Left lung (tissue), 10 donors: ENCODE data around the gene NEK8. TPM values are rescaled to one million over a fixed set of nuclear protein-coding genes. Genes with fewer than 3 reads are reported as not detected.

Experiments used
- ATAC-seq: fragments of 200-7000 bp; cut with Tn5 transposase; one replicate; pipeline ENCODE4 v1.9.1; 2020; ENCODE audit warnings: moderate library complexity
- DNase-seq, 4 donors: peaks; one replicate each; pipeline ENCODE4 v3.0.0-alpha.2; 2013 to 2020
- H3K27ac ChIP-seq, 2 donors: fragments of 200-600 bp; sonication (generic) in 1 of 2; one replicate each; pipeline versions ENCODE4 v1.5.0 to v1.8.0; 2020 to 2021
- H3K27me3 ChIP-seq, 2 donors: fragments of 200-600 bp; sonication (generic) in 1 of 2; one replicate each; pipeline versions ENCODE4 v1.5.0 to v1.8.0; 2020 to 2021
- H3K36me3 ChIP-seq, 2 donors: fragments of 200-600 bp; sonication (generic) in 1 of 2; one replicate each; pipeline versions ENCODE4 v1.5.0 to v1.8.0; 2020 to 2021
- H3K4me1 ChIP-seq, 2 donors: fragments of 200-600 bp; one replicate each; pipeline ENCODE4 v1.8.0; 2021
- H3K4me3 ChIP-seq, 2 donors: fragments of 200-600 bp; sonication (generic) in 1 of 2; one replicate each; pipeline versions ENCODE4 v1.5.0 to v1.8.0; 2020 to 2021; ENCODE audit warnings: mild to moderate bottlenecking in 1 of 2
- H3K9me3 ChIP-seq, 2 donors: fragments of 200-600 bp; sonication (generic) in 1 of 2; one replicate each; pipeline versions ENCODE4 v1.5.0 to v1.8.0; 2020 to 2021
- CTCF ChIP-seq, 2 donors: fragments of 200-600 bp; sonication (generic) in 1 of 2; IDR thresholded peaks; one replicate each; pipeline versions ENCODE4 v1.5.0 to v1.8.0; 2021; ENCODE audit warnings: antibody characterized with exemption in 2 of 2
- intact Hi-C, 2 donors: fragments of 100-400 bp; cut with DNase I; formaldehyde crosslinking; loops; one replicate each; pipeline versions ENCODE4 v1.11.2 to v1.14.2; 2022
- polyA plus RNA-seq, 6 donors: library from polyadenylated mRNA; unstranded; fragments of 120-200 nt; gene quantifications; one replicate each; pipeline ENCODE4 v1.2.1, GENCODE V29; 2013; ENCODE audit not compliant: insufficient read length in 6 of 6
- total RNA-seq, 2 donors: library from RNA; stranded (reverse); fragmentation: NEBNext Ultra II Directional; extraction: Animal tissue kit (Norgen Biotek cat#: 25700); gene quantifications; one replicate each; pipeline ENCODE4 v1.2.1, GENCODE V29; 2021
- donor health status: DM: no; HTN: yes; CAD: no.
- donor health status: DM: no; HTN: no; CAD: no.

The NEK8 gene
- total and polyA plus RNA-seq, 8 donors: 5.6 to 8.1 (median 7.2) TPM

DNA sequence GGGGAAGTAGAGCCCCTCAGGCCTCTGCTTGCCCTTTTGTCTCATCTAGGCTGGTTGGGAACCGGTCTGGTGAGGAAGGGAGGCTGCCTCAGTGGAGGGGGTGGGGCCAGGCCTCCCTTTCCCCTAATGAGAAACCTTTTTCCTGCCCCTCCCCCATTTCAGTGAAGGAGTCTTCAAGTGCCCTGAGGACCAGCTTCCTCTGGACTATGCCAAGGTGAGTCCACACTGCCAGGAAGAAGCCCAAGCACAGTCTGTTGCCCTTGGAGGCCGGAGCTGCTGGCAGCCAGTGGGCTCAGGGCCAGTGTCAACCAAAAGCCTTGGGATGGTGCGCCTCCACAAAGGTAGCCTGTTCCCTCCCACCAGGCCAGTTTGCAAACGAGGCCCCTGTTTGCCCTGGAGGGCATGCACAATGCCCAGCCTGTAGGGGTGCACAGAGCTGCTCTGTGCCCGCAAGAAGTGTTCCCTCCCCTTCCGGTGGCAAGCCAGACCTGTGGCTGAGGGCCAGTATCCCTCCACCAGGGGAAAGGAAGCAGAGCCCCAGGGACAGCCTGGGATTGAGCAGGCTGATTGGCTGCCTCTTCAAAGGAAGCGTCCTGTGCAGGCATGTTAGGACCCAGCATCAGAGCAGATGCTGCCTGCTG is 18.6 kb downstream of the NEK8 start:
- H3K27ac ChIP-seq: peak overlapping the region; percentile 59 to 94
- peaks cover 40 to 75% of the 10 kb centered on the region in 2 donors for H3K4me1 ChIP-seq
- H3K27me3 ChIP-seq: peaks cover 0 to 22% of the 10 kb centered on the region in 2 donors
- ATAC-seq (peak; percentile 22), DNase-seq (peak; percentile 56 to 86 (median 82))
- H3K4me3 ChIP-seq: peak overlapping the region in 1 of 2 donors; percentile 69
- intact Hi-C loops: no loop called here
- H3K36me3 ChIP-seq: peaks cover 0 to 38% of the 10 kb centered on the region in 2 donors
- TF ChIP-seq CTCF (IDR thresholded peaks at IDR 0.05): no peak
- no peaks in the 10 kb centered on the region for H3K9me3 ChIP-seq

DNA sequence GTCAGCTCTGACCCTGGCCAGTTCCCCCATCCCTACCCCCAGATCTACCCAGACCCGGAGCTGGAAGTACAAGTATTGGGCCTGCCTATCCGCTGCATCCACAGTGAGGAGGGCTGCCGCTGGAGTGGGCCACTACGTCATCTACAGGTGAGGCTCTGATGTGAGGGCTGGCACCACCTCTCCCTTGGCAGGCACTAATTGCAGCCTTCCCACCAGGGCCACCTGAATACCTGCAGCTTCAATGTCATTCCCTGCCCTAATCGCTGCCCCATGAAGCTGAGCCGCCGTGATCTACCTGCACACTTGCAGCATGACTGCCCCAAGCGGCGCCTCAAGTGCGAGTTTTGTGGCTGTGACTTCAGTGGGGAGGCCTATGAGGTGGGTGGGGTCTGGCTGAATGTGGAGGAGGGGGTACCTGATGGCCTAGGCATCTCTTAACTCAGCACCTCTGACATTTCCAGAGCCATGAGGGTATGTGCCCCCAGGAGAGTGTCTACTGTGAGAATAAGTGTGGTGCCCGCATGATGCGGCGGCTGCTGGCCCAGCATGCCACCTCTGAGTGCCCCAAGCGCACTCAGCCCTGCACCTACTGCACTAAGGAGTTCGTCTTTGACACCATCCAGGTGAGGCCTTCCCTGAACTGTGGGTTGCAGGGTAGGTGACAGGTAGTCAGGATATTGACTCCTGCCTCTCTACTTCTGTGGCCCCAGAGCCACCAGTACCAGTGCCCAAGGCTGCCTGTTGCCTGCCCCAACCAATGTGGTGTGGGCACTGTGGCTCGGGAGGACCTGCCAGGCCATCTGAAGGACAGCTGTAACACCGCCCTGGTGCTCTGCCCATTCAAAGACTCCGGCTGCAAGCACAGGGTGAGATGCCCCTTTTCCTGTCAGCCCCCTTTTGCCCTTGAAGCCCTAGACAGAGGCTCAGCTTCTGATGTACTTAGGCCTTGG is 19.5 kb downstream of the NEK8 start:
- ATAC-seq (no peak), DNase-seq (peak in 1 of 4 donors; percentile 30)
- Histone ChIP-seq H3K36me3 (peaks cover 0 to 38% of the 10 kb centered on the region in 2 donors), H3K4me3 (no peak overlapping the region), H3K9me3 (no peaks in the 10 kb centered on the region), H3K27me3 (peaks cover 0 to 22% of the 10 kb centered on the region in 2 donors), H3K27ac (peak overlapping the region; percentile 46 to 58), H3K4me1 (peaks cover 40 to 68% of the 10 kb centered on the region in 2 donors)
- intact Hi-C loops: no loop called here
- no peak for TF ChIP-seq CTCF (IDR thresholded peaks at IDR 0.05)

DNA sequence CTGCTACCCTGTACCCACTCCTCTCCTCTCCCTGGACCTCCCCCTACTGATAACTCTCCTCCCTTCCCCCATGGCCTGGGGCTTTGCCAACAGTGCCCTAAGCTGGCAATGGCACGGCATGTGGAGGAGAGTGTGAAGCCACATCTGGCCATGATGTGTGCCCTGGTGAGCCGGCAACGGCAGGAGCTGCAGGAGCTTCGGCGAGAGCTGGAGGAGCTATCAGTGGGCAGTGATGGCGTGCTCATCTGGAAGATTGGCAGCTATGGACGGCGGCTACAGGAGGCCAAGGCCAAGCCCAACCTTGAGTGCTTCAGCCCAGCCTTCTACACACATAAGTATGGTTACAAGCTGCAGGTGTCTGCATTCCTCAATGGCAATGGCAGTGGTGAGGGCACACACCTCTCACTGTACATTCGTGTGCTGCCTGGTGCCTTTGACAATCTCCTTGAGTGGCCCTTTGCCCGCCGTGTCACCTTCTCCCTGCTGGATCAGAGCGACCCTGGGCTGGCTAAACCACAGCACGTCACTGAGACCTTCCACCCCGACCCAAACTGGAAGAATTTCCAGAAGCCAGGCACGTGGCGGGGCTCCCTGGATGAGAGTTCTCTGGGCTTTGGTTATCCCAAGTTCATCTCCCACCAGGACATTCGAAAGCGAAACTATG is 20.4 kb downstream of the NEK8 start:
- Histone ChIP-seq H3K4me1 (peaks cover 35 to 63% of the 10 kb centered on the region in 2 donors), H3K27me3 (peaks cover 0 to 22% of the 10 kb centered on the region in 2 donors), H3K9me3 (no peaks in the 10 kb centered on the region), H3K4me3 (no peak overlapping the region), H3K27ac (no peak overlapping the region), H3K36me3 (peaks cover 0 to 38% of the 10 kb centered on the region in 2 donors)
- DNase-seq (peak in 1 of 4 donors; percentile 54), ATAC-seq (peak; percentile 11)
- TF ChIP-seq CTCF (IDR thresholded peaks at IDR 0.05): no peak
- intact Hi-C loops: no loop called here

- TF ChIP-seq CTCF (IDR thresholded peaks at IDR 0.05): no peak
- no peak for ATAC-seq
- no peak overlapping the region for H3K4me3 ChIP-seq
- DNase-seq: no peak
- H3K27me3 ChIP-seq: peaks cover 0 to 16% of the 10 kb centered on the region in 2 donors
- peak overlapping the region; percentile 8 to 39 for H3K27ac ChIP-seq
- H3K9me3 ChIP-seq: no peaks in the 10 kb centered on the region
- peaks cover 0 to 38% of the 10 kb centered on the region in 2 donors for H3K36me3 ChIP-seq
- intact Hi-C loops: no loop called here
- H3K4me1 ChIP-seq: peaks cover 35 to 58% of the 10 kb centered on the region in 2 donors
These were observed 21.1 kb downstream of the NEK8 start for GRCh38 chr17:28749516-28750177.
